ENCODE results near the gene COL28A1.

GRCh38 chr7:7579638-7580037 is 44.0 kb upstream of the COL28A1 start:
- TF ChIP-seq EZH2phosphoT487 (IDR thresholded peaks at IDR 0.05; ENCODE audit: unreplicated experiment), result no peak
- TF ChIP-seq CTCF (conservative IDR thresholded peaks at IDR 0.05; ENCODE audit: low read depth in 2 of 2), result no peak
- no peak for TF ChIP-seq POLR2AphosphoS5 (IDR thresholded peaks at IDR 0.05; ENCODE audit: low read depth)
- no peak for TF ChIP-seq EZH2 (IDR thresholded peaks at IDR 0.05; ENCODE audit: low read depth, unreplicated experiment)
- no peak for TF ChIP-seq REST (IDR thresholded peaks at IDR 0.05; ENCODE audit: unreplicated experiment)
- TF ChIP-seq JUNB (IDR thresholded peaks at IDR 0.05; ENCODE audit: unreplicated experiment), result no peak
- no peak for TF ChIP-seq ETS1 (IDR thresholded peaks at IDR 0.05)
- no peak for TF ChIP-seq NANOG (IDR thresholded peaks at IDR 0.05; ENCODE audit: borderline replicate concordance)
- TF ChIP-seq ZNF114 (CRISPR knock-in tag; IDR thresholded peaks at IDR 0.05), result no peak
- no peak for TF ChIP-seq CREB1 (CRISPR knock-in tag; IDR thresholded peaks at IDR 0.05; ENCODE audit: low read depth)
